ENCODE measurements around the gene IFI35.

GRCh38 chr17:43020030-43020621 is 13.5 kb downstream of the IFI35 start:
- TF ChIP-seq, protein P1, sequence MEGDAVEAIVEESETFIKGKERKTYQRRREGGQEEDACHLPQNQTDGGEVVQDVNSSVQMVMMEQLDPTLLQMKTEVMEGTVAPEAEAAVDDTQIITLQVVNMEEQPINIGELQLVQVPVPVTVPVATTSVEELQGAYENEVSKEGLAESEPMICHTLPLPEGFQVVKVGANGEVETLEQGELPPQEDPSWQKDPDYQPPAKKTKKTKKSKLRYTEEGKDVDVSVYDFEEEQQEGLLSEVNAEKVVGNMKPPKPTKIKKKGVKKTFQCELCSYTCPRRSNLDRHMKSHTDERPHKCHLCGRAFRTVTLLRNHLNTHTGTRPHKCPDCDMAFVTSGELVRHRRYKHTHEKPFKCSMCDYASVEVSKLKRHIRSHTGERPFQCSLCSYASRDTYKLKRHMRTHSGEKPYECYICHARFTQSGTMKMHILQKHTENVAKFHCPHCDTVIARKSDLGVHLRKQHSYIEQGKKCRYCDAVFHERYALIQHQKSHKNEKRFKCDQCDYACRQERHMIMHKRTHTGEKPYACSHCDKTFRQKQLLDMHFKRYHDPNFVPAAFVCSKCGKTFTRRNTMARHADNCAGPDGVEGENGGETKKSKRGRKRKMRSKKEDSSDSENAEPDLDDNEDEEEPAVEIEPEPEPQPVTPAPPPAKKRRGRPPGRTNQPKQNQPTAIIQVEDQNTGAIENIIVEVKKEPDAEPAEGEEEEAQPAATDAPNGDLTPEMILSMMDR (conservative IDR thresholded peaks at IDR 0.05; ENCODE audit: low read length): no peak
- no peak for TF ChIP-seq EZH2phosphoT487 (IDR thresholded peaks at IDR 0.05; ENCODE audit: borderline replicate concordance, low read depth, low read length)
